ELF-1 (cell line): ENCODE data around the gene QRICH2.
A peak's percentile ranks its signal among the peaks of the same experiment; 100 is the strongest.
"Not testable (repeated sequence)": the region's sequence is repeated elsewhere in the genome, so short reads cannot be mapped to it uniquely, and the experiment has no call there.

Source experiments
- DNase-seq: peaks from one replicate; pipeline ENCODE4 v3.0.0-alpha.2; 2016; ENCODE audit warnings: low read depth, low spot score

QRICH2 gene

DNA sequence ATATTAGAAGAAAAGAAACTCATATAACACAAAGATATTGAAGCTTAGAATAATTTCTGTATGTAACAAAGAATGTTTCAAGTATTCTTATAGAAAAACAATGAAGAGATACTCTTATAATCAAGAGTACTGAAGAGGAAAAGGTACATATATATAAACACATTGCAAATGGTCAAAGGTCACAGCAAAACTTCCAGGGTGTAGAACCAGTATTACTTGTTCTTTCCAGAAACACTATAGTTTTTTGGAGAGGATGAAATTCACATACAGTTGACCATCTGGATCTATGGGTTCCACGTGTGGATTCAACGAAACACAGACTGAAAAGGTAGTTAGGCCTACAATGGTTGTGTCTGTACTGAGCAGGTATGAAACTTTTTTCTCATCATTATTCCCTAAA lies 23.0 kb upstream of the QRICH2 start:
- no peak for DNase-seq

DNA sequence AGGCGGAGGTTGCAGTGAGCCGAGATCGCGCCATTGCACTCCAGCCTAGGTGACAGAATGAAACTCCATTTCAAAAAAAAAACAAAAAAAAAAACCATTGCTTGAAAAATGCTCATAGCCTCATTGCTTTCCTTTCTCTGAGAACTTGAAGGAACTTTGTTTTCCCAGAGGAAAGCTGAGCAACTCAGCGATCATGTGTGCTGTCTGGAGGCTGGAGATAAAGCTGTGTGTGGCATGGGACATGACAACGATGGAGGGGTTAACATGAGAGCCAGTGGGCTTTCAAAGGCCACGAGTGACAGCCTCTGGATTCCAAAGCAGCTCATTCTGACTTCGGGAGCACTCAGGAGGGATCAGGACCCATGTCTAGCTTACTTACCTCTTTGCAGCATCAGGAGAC lies 21.6 kb upstream of the QRICH2 start:
- DNase-seq = no peak

DNA sequence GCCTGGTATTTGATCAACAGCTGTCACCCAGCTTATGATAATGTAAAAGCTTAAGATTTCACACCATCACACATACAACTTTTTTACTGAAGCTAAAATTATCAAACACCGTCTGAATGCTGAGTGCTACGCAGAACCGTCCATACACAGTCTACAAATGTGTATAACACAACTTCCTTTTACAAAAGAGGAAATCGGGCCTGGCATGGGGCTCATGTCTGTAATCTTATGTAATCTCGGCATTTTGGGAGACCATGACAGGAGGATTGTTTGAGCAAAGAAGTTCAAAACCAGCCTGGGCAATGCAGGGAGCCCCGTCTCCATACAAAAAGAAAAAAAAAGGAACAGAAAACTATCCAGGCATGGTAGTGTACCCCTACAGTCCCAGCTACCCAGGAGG lies 19.6 kb upstream of the QRICH2 start:
- no peak for DNase-seq

DNA sequence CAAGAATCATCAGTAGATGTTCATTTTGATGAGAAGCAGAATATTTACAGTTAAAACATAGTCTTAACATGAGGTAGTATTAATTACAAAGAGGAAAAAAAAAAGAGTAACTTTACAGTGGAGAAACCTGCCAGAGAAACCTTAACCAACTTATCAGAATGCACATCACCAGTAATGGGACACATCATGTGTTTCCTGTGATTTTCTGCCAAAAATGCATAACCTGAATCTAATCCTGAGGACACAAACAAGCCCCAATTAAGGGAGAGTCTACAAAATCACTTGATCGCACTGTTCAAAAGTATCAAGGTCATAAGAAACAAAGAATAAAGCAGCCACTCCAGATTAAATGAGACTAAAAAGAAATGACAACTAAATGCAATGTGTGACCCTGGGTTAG lies 18.2 kb upstream of the QRICH2 start:
- no peak for DNase-seq

DNA sequence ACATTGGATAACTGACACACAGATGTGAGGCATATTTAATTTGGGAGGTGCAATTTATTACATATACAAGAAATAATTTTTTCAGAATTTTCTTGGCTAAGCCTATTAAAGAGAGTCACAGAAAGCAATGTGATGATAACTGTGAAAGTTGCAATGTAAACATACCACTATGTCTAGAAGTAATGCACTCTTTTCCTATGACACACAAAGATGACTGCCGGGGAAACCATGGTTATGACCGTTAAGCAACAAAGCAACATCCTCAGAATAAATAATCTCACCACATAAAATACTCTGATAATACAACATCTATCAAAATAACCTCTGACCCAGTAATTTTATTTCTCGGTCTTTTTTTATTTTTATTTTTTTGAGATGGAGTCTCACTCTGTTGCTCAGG lies 10.5 kb upstream of the QRICH2 start:
- DNase-seq = no peak

DNA sequence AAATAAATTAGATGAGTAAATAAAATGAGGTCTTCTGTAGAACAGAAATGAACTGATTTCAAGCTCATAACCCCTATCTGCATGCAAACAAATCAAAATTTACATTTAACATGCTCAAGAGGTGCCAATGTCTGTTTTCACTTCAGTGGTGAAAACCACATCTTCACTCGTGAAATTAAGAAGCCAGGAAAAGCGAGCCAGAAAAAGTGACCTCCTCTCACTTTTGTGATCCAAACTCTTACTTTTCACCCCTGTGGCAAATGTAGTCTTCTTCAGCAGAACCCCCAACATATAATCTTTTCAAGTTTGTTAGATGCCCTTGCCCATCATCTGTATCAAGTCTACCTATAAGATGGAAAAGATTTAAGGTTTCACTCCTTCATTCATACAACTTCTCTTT lies 9.5 kb upstream of the QRICH2 start:
- no peak for DNase-seq

DNA sequence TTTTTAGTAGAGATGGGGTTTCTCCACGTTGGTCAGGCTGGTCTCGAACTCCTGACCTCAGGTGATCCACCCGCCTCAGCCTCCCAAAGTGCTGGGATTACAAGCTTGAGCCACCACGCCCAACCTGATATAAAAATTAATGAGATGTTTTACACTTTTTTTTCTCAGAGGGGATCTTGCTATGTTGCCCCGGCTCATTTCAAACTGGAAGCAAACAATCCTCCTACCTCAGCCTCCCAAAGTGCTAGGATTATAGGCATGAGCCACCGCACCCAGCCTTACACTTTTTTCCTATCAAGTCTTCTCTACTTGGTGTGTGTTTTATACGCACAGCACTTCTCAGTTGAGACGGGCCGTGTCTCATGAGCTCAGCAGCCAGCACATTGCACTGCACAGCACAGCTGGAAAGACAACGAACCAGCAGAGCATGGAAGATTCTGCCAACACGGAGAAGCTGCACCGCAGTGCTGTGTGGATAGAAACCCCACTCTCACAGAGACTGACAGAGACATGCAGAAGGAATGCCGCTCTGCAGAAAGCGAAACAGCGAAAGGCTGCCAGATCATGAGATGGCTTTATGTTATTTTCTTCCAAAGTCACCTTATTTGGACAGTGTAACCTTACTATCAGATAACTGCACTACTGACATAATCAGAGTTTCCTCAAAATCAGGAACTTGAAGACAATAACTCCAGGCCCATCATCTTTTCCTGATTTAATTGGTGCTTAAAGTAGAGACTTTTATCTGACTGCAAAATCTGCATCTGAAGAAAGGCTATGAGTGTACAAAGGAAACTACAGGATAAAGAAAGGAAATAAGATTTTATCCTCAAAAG lies 6.5 kb upstream of the QRICH2 start:
- no peak for DNase-seq

DNA sequence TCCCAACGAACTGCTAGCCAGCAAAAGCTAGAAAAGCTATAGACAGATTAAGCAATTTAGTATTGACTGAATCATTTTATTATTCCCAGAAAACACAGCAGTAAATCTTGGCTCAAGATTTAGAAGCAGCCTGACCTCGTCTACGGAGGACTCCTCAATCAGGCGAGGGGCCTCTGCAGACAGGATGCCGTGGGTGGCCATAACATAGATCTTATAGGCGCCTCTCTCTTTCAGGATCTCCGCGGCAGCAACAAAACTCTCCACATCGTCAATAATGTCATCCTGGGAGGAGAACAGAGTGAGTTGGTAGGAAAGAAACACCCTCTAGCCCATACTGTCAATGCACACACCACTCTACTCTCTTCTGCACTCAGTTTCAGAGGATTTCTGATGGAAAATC lies 4.7 kb upstream of the QRICH2 start:
- no peak for DNase-seq

DNA sequence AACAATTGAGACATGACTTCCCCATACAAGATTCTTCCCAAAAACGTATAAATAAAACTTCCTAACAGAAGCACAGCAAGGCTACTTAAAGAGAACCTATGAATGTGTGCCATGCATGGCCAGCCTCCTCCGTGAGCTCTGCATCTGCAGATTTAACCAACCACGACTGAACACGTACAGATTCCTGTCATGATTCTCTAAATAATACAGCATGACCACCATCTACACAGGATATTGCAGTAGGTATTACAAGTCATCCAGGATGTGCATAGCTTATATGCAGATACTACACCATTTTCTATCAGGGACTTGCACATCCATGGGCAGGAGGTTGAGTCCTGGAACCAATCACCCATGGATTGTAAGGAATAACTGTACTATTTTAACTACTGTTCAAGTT lies 1.4 kb upstream of the QRICH2 start:
- no peak for DNase-seq

DNA sequence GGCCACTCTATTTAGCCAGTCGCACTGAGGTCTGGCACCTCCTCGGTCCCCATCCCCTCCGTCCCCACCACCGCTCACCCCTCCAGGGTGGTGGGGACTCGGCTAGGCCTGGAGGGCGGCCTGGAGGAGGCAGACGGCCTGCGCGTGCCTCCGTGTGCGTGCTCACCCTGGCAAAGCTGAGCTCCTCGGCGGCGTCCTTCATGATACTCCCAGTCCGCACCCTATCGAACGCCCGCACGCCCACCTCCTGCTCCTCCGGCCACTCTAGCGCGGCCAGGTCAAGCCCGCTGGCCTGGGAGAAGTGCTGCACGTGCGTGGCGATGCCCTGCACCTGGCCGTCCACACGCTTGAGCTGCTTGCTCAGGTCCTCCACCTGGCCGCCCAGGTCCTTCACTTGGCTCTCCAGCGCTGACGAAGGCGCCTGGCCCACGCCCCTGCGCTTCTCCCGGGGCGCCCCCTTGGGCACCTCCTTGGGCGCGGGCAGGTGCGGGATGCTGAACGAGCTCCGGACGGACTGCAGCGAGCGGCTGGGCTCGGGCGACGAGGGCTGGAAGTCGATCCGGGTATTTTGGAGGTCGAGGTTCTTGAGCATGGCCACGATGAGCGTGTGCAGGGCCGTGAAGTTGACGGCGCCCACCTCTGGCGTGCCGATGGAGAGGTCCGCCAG lies 644 bp downstream of the QRICH2 start:
- DNase-seq = no peak

DNA sequence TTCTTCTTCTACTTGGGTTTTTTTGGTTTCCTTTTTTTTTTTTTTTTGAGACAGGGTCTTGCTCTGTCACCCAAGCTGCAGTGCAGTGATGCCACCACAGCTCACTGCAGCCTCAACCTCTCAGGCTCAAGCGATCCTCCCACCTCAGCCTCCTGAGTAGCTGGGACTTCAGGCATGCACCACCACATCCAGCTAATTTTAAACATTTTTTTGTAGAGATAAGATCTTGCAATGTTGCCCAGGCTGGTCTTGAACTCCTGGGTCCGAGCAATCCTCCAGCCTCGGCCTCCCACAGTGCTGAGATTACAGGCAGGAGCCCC lies 3.0 kb downstream of the QRICH2 start:
- DNase-seq = not testable (repeated sequence)

DNA sequence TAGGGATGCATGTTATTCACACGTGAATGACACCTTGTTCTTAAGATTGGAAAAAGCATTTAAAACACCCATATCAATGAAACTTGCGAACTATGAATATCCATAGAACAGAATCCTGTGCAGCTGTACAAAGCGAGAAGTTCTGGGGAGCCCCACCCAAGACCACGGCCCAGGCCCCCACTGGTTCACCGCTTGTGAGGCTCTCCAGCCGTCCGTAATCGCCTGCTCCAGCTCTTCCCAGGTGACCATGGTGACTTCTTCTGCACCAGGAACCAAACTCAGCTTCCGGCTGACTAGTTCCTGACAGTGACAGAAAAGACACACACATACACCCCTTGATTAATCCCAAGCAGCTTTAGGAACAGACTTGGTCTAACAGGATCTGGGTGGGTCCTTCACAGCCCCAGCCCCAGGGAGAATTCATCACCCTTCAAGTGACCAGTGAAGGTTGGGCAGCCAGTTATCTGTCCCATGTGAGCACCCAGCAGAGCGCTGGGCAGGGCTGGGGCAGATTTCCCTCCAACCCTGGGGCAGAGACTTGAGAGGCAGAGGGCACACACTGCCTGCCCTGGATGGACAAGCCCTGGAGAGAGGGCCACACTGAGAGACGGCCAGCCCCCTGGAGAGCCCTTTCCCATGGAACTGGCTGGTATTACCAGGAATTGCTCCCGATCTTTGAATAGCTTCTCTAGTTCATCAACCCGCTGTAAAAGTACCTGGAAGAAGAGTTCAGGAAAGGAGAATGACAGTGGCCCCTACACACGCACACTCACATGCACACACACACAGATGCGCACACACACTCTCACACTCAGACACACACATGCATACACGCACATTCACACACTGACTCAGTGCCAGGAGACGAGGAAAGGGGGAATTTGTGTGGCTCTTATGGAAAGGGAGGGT lies 3.6 kb downstream of the QRICH2 start:
- no peak for DNase-seq

DNA sequence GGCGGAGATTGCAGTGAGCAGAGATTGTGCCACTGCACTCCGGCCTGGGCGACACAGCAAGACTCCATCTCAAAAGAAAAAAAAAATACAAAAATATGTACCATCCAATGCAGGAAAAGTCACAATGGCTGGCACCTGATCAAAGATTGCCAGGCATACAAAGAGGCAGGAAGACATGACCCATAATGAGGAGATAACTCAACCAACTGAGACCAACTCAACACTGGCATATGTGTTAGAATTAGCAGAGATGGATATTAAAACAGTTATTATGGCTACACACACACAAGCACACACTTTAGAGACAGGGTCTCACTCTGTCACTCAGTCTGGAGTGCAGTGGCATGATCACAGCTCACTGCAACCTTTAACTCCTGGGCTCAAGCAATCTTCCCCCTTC lies 10.6 kb downstream of the QRICH2 start:
- DNase-seq = no peak

DNA sequence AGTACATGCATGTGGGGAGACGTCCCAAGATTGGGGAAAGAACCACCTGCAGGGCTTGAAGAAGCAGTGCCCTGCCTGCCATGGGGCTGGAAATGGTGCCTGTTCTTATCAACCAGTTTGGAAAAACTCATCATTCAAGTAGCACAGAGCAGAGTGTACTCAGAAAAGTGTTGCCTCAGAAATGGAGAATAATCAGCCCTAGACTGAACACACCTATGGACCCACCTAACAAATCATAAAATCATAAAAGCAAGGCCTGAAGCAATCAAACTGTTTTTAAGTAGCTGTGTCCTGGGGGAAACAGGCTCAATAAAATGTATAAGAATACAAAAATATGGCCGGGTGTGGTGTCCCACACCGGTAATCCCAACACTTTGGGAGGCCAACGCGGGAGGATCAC lies 11.2 kb downstream of the QRICH2 start:
- DNase-seq = no peak

DNA sequence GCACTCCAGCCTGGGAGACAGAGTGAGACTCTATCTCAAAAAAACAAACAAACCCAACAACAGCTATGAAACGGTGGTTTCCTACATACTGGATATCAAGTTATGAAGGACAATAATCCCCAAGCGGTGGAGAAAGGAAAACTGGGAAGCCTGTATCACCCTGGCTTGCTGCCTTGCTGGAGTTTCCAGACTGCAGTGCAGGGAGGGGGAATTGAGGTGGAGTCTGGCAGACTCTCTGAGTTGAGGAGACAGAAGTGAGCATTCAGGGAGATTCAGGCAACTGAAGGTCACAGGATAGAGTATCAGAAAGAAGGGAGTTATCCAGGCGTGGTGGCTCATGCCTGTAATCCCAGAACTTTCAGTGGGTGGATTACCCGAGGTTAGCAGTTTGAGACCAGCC lies 11.9 kb downstream of the QRICH2 start:
- no peak for DNase-seq

DNA sequence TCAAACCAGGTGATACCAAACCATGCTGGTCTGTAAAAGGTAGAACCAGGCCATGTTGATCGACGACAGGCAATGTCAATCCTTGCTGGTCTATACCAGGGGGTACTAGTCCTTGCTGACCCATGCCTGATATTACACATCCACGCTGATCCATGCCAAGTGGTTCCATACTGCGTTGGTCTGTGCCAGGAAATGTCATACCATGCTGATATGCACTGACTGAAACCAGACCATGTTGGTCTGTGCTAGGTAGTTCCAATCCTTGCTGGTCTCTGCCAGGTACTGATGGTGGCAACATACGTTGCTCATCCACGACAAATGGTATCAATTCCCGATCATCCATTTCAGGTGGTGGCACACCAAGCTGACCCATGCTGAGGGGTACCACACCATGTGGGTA lies 15.0 kb downstream of the QRICH2 start:
- no peak for DNase-seq

DNA sequence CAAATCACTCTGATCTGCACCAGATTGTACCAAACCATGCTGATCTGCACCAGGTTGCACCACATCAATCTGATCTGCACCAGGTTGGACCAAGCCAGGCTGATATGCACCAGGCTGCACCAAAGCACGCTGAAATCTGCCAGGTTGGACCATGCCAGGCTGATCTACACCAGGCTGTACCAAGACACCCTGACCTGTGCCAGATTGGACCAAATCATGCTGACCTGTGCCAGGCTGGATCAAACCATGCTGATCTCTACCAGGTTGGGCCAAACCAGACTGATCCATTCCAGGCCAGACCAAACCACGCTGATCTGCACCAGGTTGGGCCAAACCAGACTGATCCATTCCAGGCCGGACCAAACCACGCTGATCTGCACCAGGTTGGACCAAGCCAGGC lies 15.5 kb downstream of the QRICH2 start:
- no peak for DNase-seq

DNA sequence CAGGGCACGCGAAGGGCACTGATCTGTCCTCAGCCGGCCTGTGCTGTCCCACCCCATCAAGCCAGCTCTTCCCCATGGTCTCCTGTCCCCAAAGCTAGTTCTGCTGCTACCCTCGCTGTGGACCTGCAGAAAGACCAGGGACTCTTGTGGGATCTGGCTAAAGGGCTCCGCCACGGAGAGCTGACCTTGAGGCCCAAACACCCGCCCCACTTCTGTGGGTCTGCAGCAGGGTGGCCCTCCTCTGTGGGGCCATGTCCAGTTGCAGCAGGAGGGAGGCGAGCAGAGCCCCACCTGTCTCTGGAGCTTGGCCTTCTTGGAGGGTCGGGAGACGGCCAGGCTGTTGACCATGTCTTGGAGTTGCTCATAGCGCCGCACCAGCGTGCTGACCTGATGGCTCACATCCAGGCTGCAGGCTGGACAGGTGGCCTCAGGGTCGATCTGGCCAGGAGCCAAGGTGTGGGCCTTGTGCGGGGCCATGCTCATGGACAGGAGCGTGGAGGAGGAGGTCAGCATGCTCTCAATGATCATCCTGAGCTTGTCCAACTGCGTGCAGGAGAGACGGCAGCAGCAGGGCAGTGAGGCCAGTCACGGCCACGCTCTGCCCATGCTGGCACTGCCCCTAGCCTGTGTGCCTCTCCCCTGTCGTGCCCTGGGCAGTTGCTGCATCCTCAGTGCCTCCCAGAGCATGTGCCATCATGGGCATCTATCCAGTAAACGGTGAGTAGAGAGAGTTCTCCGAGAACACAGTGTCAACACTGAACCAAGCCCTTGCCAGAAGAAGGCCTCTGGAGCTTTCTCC lies 26.3 kb downstream of the QRICH2 start:
- no peak for DNase-seq

DNA sequence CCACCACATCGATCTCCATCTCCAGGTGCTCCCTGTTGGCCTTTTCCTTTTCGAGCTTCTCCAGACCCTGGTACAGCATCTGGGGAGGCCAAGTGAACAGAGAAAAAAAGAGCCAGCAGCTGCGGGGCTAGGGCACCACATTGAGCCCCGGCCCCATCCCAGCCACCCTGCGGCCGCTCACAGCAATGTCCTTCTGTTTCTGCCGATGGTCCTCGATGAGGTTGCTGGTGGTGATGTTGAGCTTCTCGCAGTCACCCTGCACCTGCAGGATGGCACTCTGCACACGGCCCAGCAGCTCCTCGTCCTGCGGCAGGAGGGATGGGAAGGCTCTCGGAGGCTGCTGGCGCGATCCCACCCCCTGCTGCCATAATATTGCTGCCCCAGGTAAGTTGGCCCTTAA lies 27.4 kb downstream of the QRICH2 start:
- DNase-seq = no peak

DNA sequence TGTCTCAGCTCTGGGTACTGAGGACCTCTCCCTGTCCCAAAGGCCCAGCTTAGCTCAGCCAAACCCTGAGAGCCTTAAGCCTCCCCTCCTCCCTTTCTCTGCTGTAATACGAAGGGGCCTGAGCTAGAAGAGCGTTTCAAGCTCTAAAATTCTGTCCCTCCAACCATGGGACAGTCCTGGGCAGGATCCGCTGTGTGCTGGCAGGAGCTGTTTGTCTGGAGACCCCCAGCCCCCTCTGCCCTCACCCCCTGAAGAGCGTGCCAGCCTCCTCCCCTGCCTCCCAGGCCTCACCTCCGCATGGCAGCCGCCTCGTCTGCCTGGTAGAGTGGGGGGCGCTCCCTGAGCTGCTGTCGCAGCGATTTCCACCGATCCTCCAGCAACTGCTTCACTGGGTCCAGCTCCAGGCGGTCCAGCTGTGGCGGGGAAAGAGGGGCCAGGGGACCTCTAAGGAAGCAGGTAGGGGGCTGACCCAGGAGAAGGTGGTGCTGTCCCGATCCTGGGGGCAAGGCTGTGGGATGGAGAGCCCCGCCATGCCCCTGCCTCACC lies 28.3 kb downstream of the QRICH2 start:
- no peak for DNase-seq

DNA sequence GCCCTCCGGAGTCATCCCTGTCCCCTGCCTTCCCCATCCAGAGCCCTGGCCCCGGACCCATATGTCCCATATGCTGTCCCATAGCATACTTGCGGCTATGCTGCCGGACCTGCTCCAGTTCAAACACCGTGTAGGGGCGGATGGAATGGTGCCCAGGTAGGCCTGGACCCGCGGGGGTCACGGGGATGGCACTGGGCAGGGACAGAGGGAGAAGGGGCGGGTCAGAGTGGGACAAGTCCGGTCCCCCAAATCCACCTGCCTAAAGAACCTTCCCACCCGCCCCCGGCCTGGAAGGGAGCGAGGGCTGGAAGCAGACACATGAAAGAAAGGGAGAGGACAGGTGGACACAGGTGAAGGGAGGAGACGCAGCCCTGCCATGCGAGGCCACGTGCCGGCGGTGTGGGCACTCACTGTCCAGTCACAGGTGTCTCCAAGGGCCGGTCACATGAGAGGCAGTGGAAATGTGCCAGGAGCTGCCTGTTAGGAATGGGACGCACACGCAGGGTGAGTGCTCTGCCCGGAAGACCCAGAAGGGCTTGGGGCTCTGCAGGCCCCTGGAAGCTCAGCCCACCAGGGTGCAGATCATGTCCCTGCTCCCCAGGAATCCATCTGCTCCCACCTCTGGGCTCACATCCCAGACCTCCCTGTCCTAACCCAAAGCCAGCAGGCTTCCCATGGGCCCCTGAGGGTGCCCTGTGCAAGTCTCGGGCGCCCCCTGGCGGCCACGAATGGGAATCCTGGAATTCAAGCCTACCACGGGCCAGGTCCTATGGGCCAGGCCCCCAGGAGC lies 28.9 kb downstream of the QRICH2 start:
- DNase-seq = peak; percentile 91
